Measurements from ENCODE around the gene ITSN1.

Gene ITSN1

GRCh38 chr21:33760641-33761440, 118.5 kb downstream of the ITSN1 start:
- DNase-seq: no peak
- H3K9me3 ChIP-seq (ENCODE audit: control insufficient read depth, low read length): no peaks in the 10 kb centered on the region
- H3K4me1 ChIP-seq (ENCODE audit: control insufficient read depth, insufficient read depth, low read length, poor library complexity, severe bottlenecking): no peaks in the 10 kb centered on the region
- H3K27ac ChIP-seq (ENCODE audit: insufficient read depth, low read length, poor library complexity, severe bottlenecking): no peak overlapping the region
- no peaks in the 10 kb centered on the region for H3K27me3 ChIP-seq (replicated peaks; ENCODE audit: control insufficient read depth, insufficient read depth, low read length, poor library complexity, severe bottlenecking)
- H3K4me3 ChIP-seq (ENCODE audit: insufficient read depth, low read depth, low read length, poor library complexity, severe bottlenecking): no peak overlapping the region
- H3K36me3 ChIP-seq (ENCODE audit: control insufficient read depth, insufficient read depth, low read length): no peaks in the 10 kb centered on the region

GRCh38 chr21:33761441-33762036, 119.2 kb downstream of the ITSN1 start:
- Histone ChIP-seq H3K4me3 (ENCODE audit: insufficient read depth, low read depth, low read length, poor library complexity, severe bottlenecking) (no peak overlapping the region), H3K27me3 (replicated peaks; ENCODE audit: control insufficient read depth, insufficient read depth, low read length, poor library complexity, severe bottlenecking) (no peaks in the 10 kb centered on the region), H3K36me3 (ENCODE audit: control insufficient read depth, insufficient read depth, low read length) (no peaks in the 10 kb centered on the region), H3K4me1 (ENCODE audit: control insufficient read depth, insufficient read depth, low read length, poor library complexity, severe bottlenecking) (no peaks in the 10 kb centered on the region), H3K9me3 (ENCODE audit: control insufficient read depth, low read length) (no peaks in the 10 kb centered on the region), H3K27ac (ENCODE audit: insufficient read depth, low read length, poor library complexity, severe bottlenecking) (no peak overlapping the region)
- DNase-seq: no peak

GRCh38 chr21:33762803-33763581, 120.7 kb downstream of the ITSN1 start:
- DNase-seq: no peak
- Histone ChIP-seq H3K27ac (ENCODE audit: insufficient read depth, low read length, poor library complexity, severe bottlenecking) (no peak overlapping the region), H3K4me1 (ENCODE audit: control insufficient read depth, insufficient read depth, low read length, poor library complexity, severe bottlenecking) (no peaks in the 10 kb centered on the region), H3K27me3 (replicated peaks; ENCODE audit: control insufficient read depth, insufficient read depth, low read length, poor library complexity, severe bottlenecking) (no peaks in the 10 kb centered on the region), H3K36me3 (ENCODE audit: control insufficient read depth, insufficient read depth, low read length) (no peaks in the 10 kb centered on the region), H3K4me3 (ENCODE audit: insufficient read depth, low read depth, low read length, poor library complexity, severe bottlenecking) (no peak overlapping the region), H3K9me3 (ENCODE audit: control insufficient read depth, low read length) (no peaks in the 10 kb centered on the region)

- no peaks in the 10 kb centered on the region for H3K9me3 ChIP-seq (ENCODE audit: control insufficient read depth, low read length)
- no peak overlapping the region for H3K27ac ChIP-seq (ENCODE audit: insufficient read depth, low read length, poor library complexity, severe bottlenecking)
- no peaks in the 10 kb centered on the region for H3K27me3 ChIP-seq (replicated peaks; ENCODE audit: control insufficient read depth, insufficient read depth, low read length, poor library complexity, severe bottlenecking)
- H3K4me3 ChIP-seq (ENCODE audit: insufficient read depth, low read depth, low read length, poor library complexity, severe bottlenecking): no peak overlapping the region
- no peaks in the 10 kb centered on the region for H3K4me1 ChIP-seq (ENCODE audit: control insufficient read depth, insufficient read depth, low read length, poor library complexity, severe bottlenecking)
- no peak for DNase-seq
- no peaks in the 10 kb centered on the region for H3K36me3 ChIP-seq (ENCODE audit: control insufficient read depth, insufficient read depth, low read length)
Observed at GRCh38 chr21:33763582-33763899, 121.2 kb downstream of the ITSN1 start.

- Histone ChIP-seq H3K4me1 (ENCODE audit: control insufficient read depth, insufficient read depth, low read length, poor library complexity, severe bottlenecking) (no peaks in the 10 kb centered on the region), H3K4me3 (ENCODE audit: insufficient read depth, low read depth, low read length, poor library complexity, severe bottlenecking) (no peak overlapping the region), H3K27me3 (replicated peaks; ENCODE audit: control insufficient read depth, insufficient read depth, low read length, poor library complexity, severe bottlenecking) (no peaks in the 10 kb centered on the region), H3K9me3 (ENCODE audit: control insufficient read depth, low read length) (no peaks in the 10 kb centered on the region), H3K27ac (ENCODE audit: insufficient read depth, low read length, poor library complexity, severe bottlenecking) (no peak overlapping the region), H3K36me3 (ENCODE audit: control insufficient read depth, insufficient read depth, low read length) (no peaks in the 10 kb centered on the region)
- DNase-seq: no peak
Observed at GRCh38 chr21:33767236-33767635, 124.9 kb downstream of the ITSN1 start.

- Histone ChIP-seq H3K27me3 (replicated peaks; ENCODE audit: control insufficient read depth, insufficient read depth, low read length, poor library complexity, severe bottlenecking) (no peaks in the 10 kb centered on the region), H3K4me3 (ENCODE audit: insufficient read depth, low read depth, low read length, poor library complexity, severe bottlenecking) (no peak overlapping the region), H3K4me1 (ENCODE audit: control insufficient read depth, insufficient read depth, low read length, poor library complexity, severe bottlenecking) (no peaks in the 10 kb centered on the region), H3K9me3 (ENCODE audit: control insufficient read depth, low read length) (no peaks in the 10 kb centered on the region), H3K36me3 (ENCODE audit: control insufficient read depth, insufficient read depth, low read length) (no peaks in the 10 kb centered on the region), H3K27ac (ENCODE audit: insufficient read depth, low read length, poor library complexity, severe bottlenecking) (no peak overlapping the region)
- DNase-seq: no peak
Observed at GRCh38 chr21:33767960-33768359, 125.7 kb downstream of the ITSN1 start.

GRCh38 chr21:33769057-33769456, 126.8 kb downstream of the ITSN1 start:
- H3K4me3 ChIP-seq (ENCODE audit: insufficient read depth, low read depth, low read length, poor library complexity, severe bottlenecking): no peak overlapping the region
- no peaks in the 10 kb centered on the region for H3K36me3 ChIP-seq (ENCODE audit: control insufficient read depth, insufficient read depth, low read length)
- no peak for DNase-seq
- H3K4me1 ChIP-seq (ENCODE audit: control insufficient read depth, insufficient read depth, low read length, poor library complexity, severe bottlenecking): no peaks in the 10 kb centered on the region
- no peak overlapping the region for H3K27ac ChIP-seq (ENCODE audit: insufficient read depth, low read length, poor library complexity, severe bottlenecking)
- no peaks in the 10 kb centered on the region for H3K27me3 ChIP-seq (replicated peaks; ENCODE audit: control insufficient read depth, insufficient read depth, low read length, poor library complexity, severe bottlenecking)
- no peaks in the 10 kb centered on the region for H3K9me3 ChIP-seq (ENCODE audit: control insufficient read depth, low read length)

GRCh38 chr21:33770542-33770941, 128.2 kb downstream of the ITSN1 start:
- no peak for DNase-seq
- H3K9me3 ChIP-seq (ENCODE audit: control insufficient read depth, low read length): no peaks in the 10 kb centered on the region
- no peaks in the 10 kb centered on the region for H3K4me1 ChIP-seq (ENCODE audit: control insufficient read depth, insufficient read depth, low read length, poor library complexity, severe bottlenecking)
- no peak overlapping the region for H3K4me3 ChIP-seq (ENCODE audit: insufficient read depth, low read depth, low read length, poor library complexity, severe bottlenecking)
- no peak overlapping the region for H3K27ac ChIP-seq (ENCODE audit: insufficient read depth, low read length, poor library complexity, severe bottlenecking)
- no peaks in the 10 kb centered on the region for H3K27me3 ChIP-seq (replicated peaks; ENCODE audit: control insufficient read depth, insufficient read depth, low read length, poor library complexity, severe bottlenecking)
- H3K36me3 ChIP-seq (ENCODE audit: control insufficient read depth, insufficient read depth, low read length): no peaks in the 10 kb centered on the region

GRCh38 chr21:33771976-33772375, 129.7 kb downstream of the ITSN1 start:
- no peaks in the 10 kb centered on the region for H3K4me1 ChIP-seq (ENCODE audit: control insufficient read depth, insufficient read depth, low read length, poor library complexity, severe bottlenecking)
- no peak overlapping the region for H3K4me3 ChIP-seq (ENCODE audit: insufficient read depth, low read depth, low read length, poor library complexity, severe bottlenecking)
- DNase-seq: no peak
- no peaks in the 10 kb centered on the region for H3K27me3 ChIP-seq (replicated peaks; ENCODE audit: control insufficient read depth, insufficient read depth, low read length, poor library complexity, severe bottlenecking)
- H3K9me3 ChIP-seq (ENCODE audit: control insufficient read depth, low read length): no peaks in the 10 kb centered on the region
- no peak overlapping the region for H3K27ac ChIP-seq (ENCODE audit: insufficient read depth, low read length, poor library complexity, severe bottlenecking)
- H3K36me3 ChIP-seq (ENCODE audit: control insufficient read depth, insufficient read depth, low read length): no peaks in the 10 kb centered on the region

- Histone ChIP-seq H3K27me3 (replicated peaks; ENCODE audit: control insufficient read depth, insufficient read depth, low read length, poor library complexity, severe bottlenecking) (no peaks in the 10 kb centered on the region), H3K9me3 (ENCODE audit: control insufficient read depth, low read length) (no peaks in the 10 kb centered on the region), H3K36me3 (ENCODE audit: control insufficient read depth, insufficient read depth, low read length) (no peaks in the 10 kb centered on the region), H3K27ac (ENCODE audit: insufficient read depth, low read length, poor library complexity, severe bottlenecking) (no peak overlapping the region), H3K4me3 (ENCODE audit: insufficient read depth, low read depth, low read length, poor library complexity, severe bottlenecking) (no peak overlapping the region), H3K4me1 (ENCODE audit: control insufficient read depth, insufficient read depth, low read length, poor library complexity, severe bottlenecking) (no peaks in the 10 kb centered on the region)
- DNase-seq: no peak
Observed at GRCh38 chr21:33774551-33774950, 132.2 kb downstream of the ITSN1 start.
